ES-I3 (cell line): Measurements from ENCODE around the gene CDH4.
"Not testable (repeated sequence)": the region's sequence is repeated elsewhere in the genome, so short reads cannot be mapped to it uniquely, and the experiment has no call there.

Experiments
- H3K36me3 ChIP-seq: 2 replicates; pipeline ENCODE4 v1.6.1; 2013; ENCODE audit warnings: mild to moderate bottlenecking, low read length, control low read depth, moderate library complexity; ENCODE audit not compliant: insufficient read depth
- H3K4me1 ChIP-seq: 2 replicates; pipeline ENCODE4 v1.6.1; 2013; ENCODE audit warnings: mild to moderate bottlenecking, control low read depth, low read length; ENCODE audit not compliant: insufficient read depth
- H3K9ac ChIP-seq: 2 replicates; pipeline ENCODE4 v1.6.1; 2013; ENCODE audit warnings: low read depth, mild to moderate bottlenecking, low read length, moderate library complexity
- H3K9me3 ChIP-seq: 2 replicates; pipeline ENCODE4 v1.6.1; 2013; ENCODE audit warnings: mild to moderate bottlenecking, low read length, moderate library complexity; ENCODE audit not compliant: control insufficient read depth, insufficient read depth

Gene CDH4

GRCh38 chr20:61406773-61407172 is 154.7 kb downstream of the CDH4 start:
- not testable (repeated sequence) for H3K36me3 ChIP-seq, H3K9me3 ChIP-seq, H3K9ac ChIP-seq, H3K4me1 ChIP-seq

GRCh38 chr20:61407561-61407960 is 155.5 kb downstream of the CDH4 start:
- Histone ChIP-seq H3K4me1 (no peaks in the 10 kb centered on the region), H3K36me3 (no peaks in the 10 kb centered on the region), H3K9me3 (no peaks in the 10 kb centered on the region), H3K9ac (no peak overlapping the region)

GRCh38 chr20:61408951-61409740 is 157.1 kb downstream of the CDH4 start:
- Histone ChIP-seq H3K4me1 (no peaks in the 10 kb centered on the region), H3K9me3 (no peaks in the 10 kb centered on the region), H3K36me3 (no peaks in the 10 kb centered on the region), H3K9ac (no peak overlapping the region)

- Histone ChIP-seq H3K36me3 (no peaks in the 10 kb centered on the region), H3K9me3 (no peaks in the 10 kb centered on the region), H3K9ac (no peak overlapping the region)
Measured at GRCh38 chr20:61411743-61412142, 159.7 kb downstream of the CDH4 start.

GRCh38 chr20:61413752-61414151 is 161.7 kb downstream of the CDH4 start:
- no peaks in the 10 kb centered on the region for H3K4me1 ChIP-seq
- H3K36me3 ChIP-seq = no peaks in the 10 kb centered on the region
- H3K9ac ChIP-seq = no peak overlapping the region
- H3K9me3 ChIP-seq = no peaks in the 10 kb centered on the region

More at GRCh38 chr20:61411743-61412142, 159.7 kb downstream of the CDH4 start:
- H3K4me1 ChIP-seq = no peaks in the 10 kb centered on the region

GRCh38 chr20:61414455-61414991 is 162.5 kb downstream of the CDH4 start:
- no peaks in the 10 kb centered on the region for H3K36me3 ChIP-seq
- H3K9me3 ChIP-seq = no peaks in the 10 kb centered on the region
- no peak overlapping the region for H3K9ac ChIP-seq
- H3K4me1 ChIP-seq = no peaks in the 10 kb centered on the region

DNA sequence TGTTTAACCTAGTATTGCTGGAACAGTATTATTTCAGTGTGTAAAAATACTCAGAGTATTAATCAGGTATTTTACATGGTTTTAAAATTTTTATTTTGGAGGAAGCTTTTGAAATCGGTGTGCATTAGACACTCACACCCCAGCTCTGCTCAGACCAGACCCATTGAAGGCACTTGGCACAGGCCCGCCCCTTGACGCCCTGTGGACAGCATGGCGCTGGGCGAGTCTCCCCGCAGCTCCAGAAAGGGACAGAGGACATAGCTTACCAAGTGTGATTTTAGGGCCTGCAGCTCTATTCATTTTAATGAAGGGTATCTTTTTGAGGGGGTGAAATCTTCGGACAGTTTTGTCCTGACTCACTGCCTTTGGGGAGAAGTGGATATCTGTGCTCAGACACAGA is 164.5 kb downstream of the CDH4 start:
- Histone ChIP-seq H3K4me1 (no peaks in the 10 kb centered on the region), H3K36me3 (no peaks in the 10 kb centered on the region), H3K9ac (no peak overlapping the region)

GRCh38 chr20:61417221-61417941 is 165.3 kb downstream of the CDH4 start:
- Histone ChIP-seq H3K36me3 (no peaks in the 10 kb centered on the region), H3K4me1 (no peaks in the 10 kb centered on the region), H3K9ac (no peak overlapping the region), H3K9me3 (no peaks in the 10 kb centered on the region)

More for the DNA sequence above, 164.5 kb downstream of the CDH4 start:
- H3K9me3 ChIP-seq = no peaks in the 10 kb centered on the region

DNA sequence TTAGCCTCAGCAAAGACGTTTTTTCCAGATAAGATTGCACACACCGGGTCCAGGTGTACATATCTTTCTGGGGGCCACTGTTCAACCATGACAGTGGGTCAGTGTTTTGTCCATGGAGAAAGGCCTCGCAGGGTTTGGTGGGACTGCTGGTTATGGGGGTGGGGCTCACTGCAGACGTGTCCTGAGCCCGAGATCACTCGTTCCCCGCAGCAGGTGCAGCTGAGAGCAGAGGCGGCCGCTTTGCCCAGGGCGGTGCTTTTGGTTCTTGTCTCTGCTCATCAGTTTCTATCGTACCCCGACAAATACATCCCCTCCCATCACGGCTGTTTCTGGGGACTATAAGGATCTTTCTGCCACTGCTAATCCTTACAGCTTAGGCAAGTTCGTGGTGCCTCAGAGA is 166.9 kb downstream of the CDH4 start:
- H3K9ac ChIP-seq = no peak overlapping the region
- no peaks in the 10 kb centered on the region for H3K4me1 ChIP-seq
- H3K9me3 ChIP-seq = no peaks in the 10 kb centered on the region
- H3K36me3 ChIP-seq = no peaks in the 10 kb centered on the region

DNA sequence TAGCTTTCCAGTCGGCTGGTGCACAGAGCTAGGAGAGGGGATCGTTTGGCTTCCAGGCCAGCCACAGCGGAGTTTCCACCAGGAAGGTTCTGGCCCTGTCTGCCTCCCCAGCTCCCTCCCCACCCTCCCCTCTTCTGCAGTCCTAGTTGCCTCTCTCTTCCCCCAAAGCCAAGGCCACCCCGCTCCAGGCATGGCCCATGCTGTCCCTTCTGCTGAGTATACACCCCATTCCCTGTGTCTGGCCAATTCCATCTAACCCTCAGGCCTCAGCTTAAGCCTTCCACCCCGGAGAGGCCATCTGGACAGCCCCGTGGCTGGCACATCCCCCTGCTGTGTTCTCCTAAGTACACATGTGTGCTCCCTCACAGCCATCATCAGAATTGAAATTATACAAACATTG is 167.4 kb downstream of the CDH4 start:
- Histone ChIP-seq H3K4me1 (no peaks in the 10 kb centered on the region), H3K9me3 (no peaks in the 10 kb centered on the region), H3K36me3 (no peaks in the 10 kb centered on the region), H3K9ac (no peak overlapping the region)

GRCh38 chr20:61420056-61420455 is 168.0 kb downstream of the CDH4 start:
- Histone ChIP-seq H3K9me3 (no peaks in the 10 kb centered on the region), H3K9ac (no peak overlapping the region), H3K4me1 (no peaks in the 10 kb centered on the region), H3K36me3 (no peaks in the 10 kb centered on the region)

- Histone ChIP-seq H3K36me3 (no peaks in the 10 kb centered on the region), H3K9ac (no peak overlapping the region), H3K9me3 (no peaks in the 10 kb centered on the region), H3K4me1 (no peaks in the 10 kb centered on the region)
Measured at GRCh38 chr20:61420781-61421180, 168.7 kb downstream of the CDH4 start.

GRCh38 chr20:61422636-61423425 is 170.8 kb downstream of the CDH4 start:
- no peaks in the 10 kb centered on the region for H3K36me3 ChIP-seq
- no peaks in the 10 kb centered on the region for H3K9me3 ChIP-seq
- peaks cover 5% of the 10 kb centered on the region; the same call in 1 of the 2 replicates for H3K4me1 ChIP-seq
- H3K9ac ChIP-seq = no peak overlapping the region

GRCh38 chr20:61424011-61424627 is 172.1 kb downstream of the CDH4 start:
- H3K36me3 ChIP-seq = no peaks in the 10 kb centered on the region
- H3K9ac ChIP-seq = no peak overlapping the region
- H3K4me1 ChIP-seq = peaks cover 5% of the 10 kb centered on the region; the same call in 1 of the 2 replicates
- H3K9me3 ChIP-seq = no peaks in the 10 kb centered on the region
